Stimulated activated CD8-positive, alpha-beta memory T cell treated with anti-CD3 and anti-CD28 coated beads, Interleukin-4, amount 100 ng/mL, for 1 hour (primary cell): ENCODE results near the gene DNASE1L3.
A peak's percentile ranks its signal among the peaks of the same experiment; 100 is the strongest.
"Not testable (repeated sequence)": the region's sequence is repeated elsewhere in the genome, so short reads cannot be mapped to it uniquely, and the experiment has no call there.

Source experiments
- DNase-seq, 2 donors: peaks; one replicate each; pipeline ENCODE4 v3.0.0-alpha.2; 2020; ENCODE audit warnings: low read depth in 2 of 2, low spot score in 1 of 2

The DNASE1L3 gene

GRCh38 chr3:58210761-58211460 is at the start of gene DNASE1L3:
TSS of gene DNASE1L3 (minus strand) at chr3:58210972. CDS start at chr3:58210906, 66 bp downstream.
- no peak for DNase-seq

- no peak for DNase-seq
Observed at GRCh38 chr3:58260261-58260731, 49.5 kb upstream of the DNASE1L3 start.

GRCh38 chr3:58258392-58259055 is 47.8 kb upstream of the DNASE1L3 start:
- no peak for DNase-seq

GRCh38 chr3:58256511-58256910 is 45.7 kb upstream of the DNASE1L3 start:
- no peak for DNase-seq

GRCh38 chr3:58256061-58256460 is 45.3 kb upstream of the DNASE1L3 start:
- no peak for DNase-seq

- no peak for DNase-seq
Observed at GRCh38 chr3:58254144-58254543, 43.4 kb upstream of the DNASE1L3 start.

- DNase-seq = no peak
Observed at GRCh38 chr3:58251631-58252035, 40.9 kb upstream of the DNASE1L3 start.

- no peak for DNase-seq
Observed at GRCh38 chr3:58250093-58250707, 39.4 kb upstream of the DNASE1L3 start.

- no peak for DNase-seq
Observed at GRCh38 chr3:58249358-58250092, 38.8 kb upstream of the DNASE1L3 start.

- DNase-seq = no peak
Observed at GRCh38 chr3:58246148-58247047, 35.6 kb upstream of the DNASE1L3 start.

GRCh38 chr3:58243976-58244585 is 33.3 kb upstream of the DNASE1L3 start:
- DNase-seq = no peak

- DNase-seq = not testable (repeated sequence)
Observed at GRCh38 chr3:58242860-58243259, 32.1 kb upstream of the DNASE1L3 start.

- no peak for DNase-seq
Observed at GRCh38 chr3:58242340-58242739, 31.6 kb upstream of the DNASE1L3 start.

GRCh38 chr3:58241306-58242044 is 30.7 kb upstream of the DNASE1L3 start:
- no peak for DNase-seq

GRCh38 chr3:58238830-58239229 is 28.1 kb upstream of the DNASE1L3 start:
- no peak for DNase-seq

GRCh38 chr3:58237941-58238681 is 27.3 kb upstream of the DNASE1L3 start:
- DNase-seq = peak; percentile 28 to 42

GRCh38 chr3:58237238-58237940 is 26.6 kb upstream of the DNASE1L3 start, which contains the start of gene ABHD6:
TSS of gene ABHD6 (plus strand) at chr3:58237792. CDS start at chr3:58256587, 18,795 bp downstream.
- DNase-seq = peak; percentile 57 to 66
